ENCODE measurements around the gene MAML2.

The MAML2 gene

GRCh38 chr11:96303064-96303463, 39.9 kb downstream of the MAML2 start:
- H3K27ac ChIP-seq: no peak overlapping the region
- TF ChIP-seq CTCF (conservative IDR thresholded peaks at IDR 0.05) (no peak), ZFX (IDR thresholded peaks at IDR 0.05) (no peak)

- TF ChIP-seq CTCF (conservative IDR thresholded peaks at IDR 0.05): no peak
- no peak for TF ChIP-seq ZFX (IDR thresholded peaks at IDR 0.05)
- H3K27ac ChIP-seq: no peak overlapping the region
Observed at GRCh38 chr11:96301818-96302217, 41.2 kb downstream of the MAML2 start.

GRCh38 chr11:96299155-96299888, 43.7 kb downstream of the MAML2 start:
- H3K27ac ChIP-seq: no peak overlapping the region
- TF ChIP-seq ZFX (IDR thresholded peaks at IDR 0.05): no peak

- TF ChIP-seq CTCF (conservative IDR thresholded peaks at IDR 0.05) (no peak), ZFX (IDR thresholded peaks at IDR 0.05) (no peak)
- no peak overlapping the region for H3K27ac ChIP-seq
Observed at GRCh38 chr11:96295369-96295768, 47.6 kb downstream of the MAML2 start.

- TF ChIP-seq ZFX (IDR thresholded peaks at IDR 0.05): no peak
- no peak for TF ChIP-seq CTCF (conservative IDR thresholded peaks at IDR 0.05)
- no peak overlapping the region for H3K27ac ChIP-seq
Observed at GRCh38 chr11:96294289-96294688, 48.7 kb downstream of the MAML2 start.

GRCh38 chr11:96293598-96294021, 49.4 kb downstream of the MAML2 start:
- H3K27ac ChIP-seq: no peak overlapping the region

GRCh38 chr11:96293109-96293508, 49.9 kb downstream of the MAML2 start:
- no peak for TF ChIP-seq ZFX (IDR thresholded peaks at IDR 0.05)
- no peak for TF ChIP-seq CTCF (conservative IDR thresholded peaks at IDR 0.05)
- no peak overlapping the region for H3K27ac ChIP-seq

More at GRCh38 chr11:96293598-96294021, 49.4 kb downstream of the MAML2 start:
- TF ChIP-seq ZFX (IDR thresholded peaks at IDR 0.05) (no peak), CTCF (conservative IDR thresholded peaks at IDR 0.05) (no peak)

Data from C4-2B (cell line).